K562 (cell line): ENCODE data around the gene SYMPK. TPM values are rescaled to one million over a fixed set of nuclear protein-coding genes. Genes with fewer than 3 reads are reported as not detected.
A peak's percentile ranks its signal among the peaks of the same experiment; 100 is the strongest.

ENCODE experiments used
- ATF7 ChIP-seq: fragments of 450-650 bp; IDR thresholded peaks from 2 replicates; pipeline ENCODE4 v1.7.1; 2014; ENCODE audit warnings: mild to moderate bottlenecking, moderate library complexity
- BCOR ChIP-seq: fragments of 450-650 bp; IDR thresholded peaks from 2 replicates; pipeline ENCODE4 v1.6.1; 2016
- CEBPG ChIP-seq, 3 experiments: fragments of 200-800 bp in 1 of 3; sonication (Bioruptor generic) in 1 of 3; sonication (generic) in 1 of 3; formaldehyde crosslinking in 1 of 3; IDR thresholded peaks in 2 of 3; conservative IDR thresholded peaks in 1 of 3; 2 replicates each; pipeline versions ENCODE4 v1.6.1 to v1.8.0; 2016 to 2022; ENCODE audit warnings: missing compliant biosample characterization in 2 of 3, missing genetic modification characterization in 2 of 3, mild to moderate bottlenecking in 1 of 3, missing genetic modification reagents in 1 of 3
- CHD4 ChIP-seq: fragments of 200-600 bp; sonication (generic); IDR thresholded peaks from 3 replicates; pipeline ENCODE4 v1.6.1; 2012; ENCODE audit warnings: low read depth, mild to moderate bottlenecking, mixed read lengths, low read length, inconsistent platforms; ENCODE audit not compliant: insufficient read depth, insufficient replicate concordance, poor library complexity, severe bottlenecking
- ETV6 ChIP-seq, 3 experiments: fragments of 150-350 bp in 1 of 3; sonication (generic) in 1 of 3; formaldehyde crosslinking in 1 of 3; IDR thresholded peaks; 2 replicates each; pipeline versions ENCODE4 v1.6.1 to v1.8.0; 2014 to 2022; ENCODE audit warnings: borderline replicate concordance in 2 of 3, low read depth in 2 of 3, antibody characterized with exemption in 1 of 3, low read length in 1 of 3, mild to moderate bottlenecking in 1 of 3, missing genetic modification reagents in 1 of 3
- FOXK1 ChIP-seq: sonication (generic); formaldehyde crosslinking; IDR thresholded peaks from 2 replicates; pipeline ENCODE4 v1.8.0; 2022; ENCODE audit warnings: missing genetic modification reagents, mild to moderate bottlenecking, borderline replicate concordance
- HDAC6 ChIP-seq: IDR thresholded peaks from 2 replicates; pipeline ENCODE4 v1.6.1; 2012; ENCODE audit warnings: low read depth, mild to moderate bottlenecking, control low read depth, inconsistent platforms, low read length, moderate library complexity
- IRF9 ChIP-seq: fragments of 450-650 bp; IDR thresholded peaks from 2 replicates; pipeline ENCODE4 v1.6.1; 2016; ENCODE audit warnings: missing biosample characterization, missing genetic modification characterization
- MNT ChIP-seq, 2 experiments: fragments of 450-650 bp; conservative IDR thresholded peaks; 2 replicates each; pipeline ENCODE4 v1.6.1; 2017; ENCODE audit warnings: mild to moderate bottlenecking in 2 of 2, moderate library complexity in 2 of 2
- NBN ChIP-seq: fragments of 450-650 bp; IDR thresholded peaks from 2 replicates; pipeline ENCODE4 v1.6.1; 2016; ENCODE audit warnings: low read depth, mild to moderate bottlenecking
- NEUROD1 ChIP-seq: fragments of 150-350 bp; IDR thresholded peaks from 2 replicates; pipeline ENCODE4 v1.6.1; 2014; ENCODE audit warnings: borderline replicate concordance, low read length, low read depth; ENCODE audit not compliant: partially characterized antibody
- PRDM10 ChIP-seq: fragments of 450-650 bp; IDR thresholded peaks from 2 replicates; pipeline ENCODE4 v1.6.1; 2018; ENCODE audit not compliant: partially characterized antibody
- RNF2 ChIP-seq: sonication (generic); IDR thresholded peaks from 2 replicates; pipeline ENCODE4 v1.6.1; 2016
- TAF1 ChIP-seq: IDR thresholded peaks from 2 replicates; pipeline ENCODE4 v1.6.1; 2011; ENCODE audit warnings: mild to moderate bottlenecking, low read length, moderate library complexity; ENCODE audit not compliant: insufficient read depth, control insufficient read depth, severe bottlenecking; ENCODE audit errors: extremely low read depth
- ZFPM2 ChIP-seq: fragments of 250-450 bp; sonication (Bioruptor Pico); IDR thresholded peaks from 2 replicates; pipeline ENCODE4 v1.5.1; 2022; ENCODE audit warnings: mild to moderate bottlenecking
- ZNF175 ChIP-seq: fragments of 200-800 bp; sonication (Bioruptor generic); IDR thresholded peaks from 2 replicates; pipeline ENCODE4 v1.6.1; 2016; ENCODE audit warnings: low read depth, mild to moderate bottlenecking, missing genetic modification characterization, missing compliant biosample characterization
- ZNF395 ChIP-seq: fragments of 200-800 bp; sonication (Bioruptor generic); IDR thresholded peaks from 2 replicates; pipeline ENCODE4 v1.6.1; 2017; ENCODE audit warnings: missing genetic modification characterization, missing compliant biosample characterization
- ZNF644 ChIP-seq: fragments of 200-800 bp; sonication (Bioruptor generic); IDR thresholded peaks from 2 replicates; pipeline ENCODE4 v1.6.1; 2016; ENCODE audit warnings: low read depth, missing genetic modification characterization, missing compliant biosample characterization
- polyA plus RNA-seq, 8 experiments: library from polyadenylated mRNA; depleted of rRNA in 4 of 8; stranded (reverse) in 5 of 8; unstranded in 3 of 8; fragments of >200 nt; fragmentation: Nextera tagmentation in 2 of 8; fragmentation: Illumina TruSeq in 1 of 8; extraction: Ambion mirVana in 2 of 8; extraction: Trizol in 1 of 8; gene quantifications; 2 replicates each; pipeline versions ENCODE4 v1.2.1 to v1.2.3, GENCODE V29; 2011 to 2014; ENCODE audit warnings: inconsistent platforms in 1 of 8, missing spikeins in 1 of 8
- total RNA-seq, 7 experiments: library from RNA; depleted of rRNA in 6 of 7; stranded (reverse); fragments of >200 nt in 6 of 7; fragmentation: Illumina TruSeq in 2 of 7; extraction: Trizol in 2 of 7; gene quantifications; 2 replicates each; pipeline versions ENCODE4 v1.2.1 to v1.2.3, GENCODE V29; 2011 to 2021; ENCODE audit warnings: low replicate concordance in 1 of 7

Gene SYMPK
- total and polyA plus RNA-seq, 9 of the 15 experiments (the other 6 are each of a cell fraction or from before 2014, with no cell fraction given): 0.73 to 95.5 (median 58.4) TPM

- TF ChIP-seq NBN (0 out of 2 replicates have a peak, but pooled peaks have one; percentile 35), TAF1 (peak; percentile 25), PRDM10 (no peak), ZNF395 (CRISPR knock-in tag) (peak; percentile 52; the same call in 1 of the 2 replicates), BCOR (peak; percentile 71), CHD4 (no peak), HDAC6 (no peak), ETV6 (IDR thresholded peaks at IDR 0.05; ENCODE audit: borderline replicate concordance in 1 of 2, low read depth in 2 of 2, low read length in 1 of 2) (no peak), ETV6 (CRISPR knock-in tag; IDR thresholded peaks at IDR 0.05; ENCODE audit: borderline replicate concordance) (no peak), IRF9 (peak; percentile 53; the same call in 1 of the 2 replicates), FOXK1 (CRISPR knock-in tag) (no peak), ZNF644 (tag) (no peak), NEUROD1 (no peak), ZFPM2 (CRISPR knock-in tag) (no peak), ATF7 (peak; percentile 45), CEBPG (CRISPR knock-in tag; IDR thresholded peaks at IDR 0.05) (0 out of 2 replicates have a peak, but pooled peaks have one; percentile 12), CEBPG (tag; conservative IDR thresholded peaks at IDR 0.05 in 1 of 2, IDR thresholded peaks at IDR 0.05 in 1 of 2) (no peak), MNT (conservative IDR thresholded peaks at IDR 0.05) (peak in 1 of 2 experiments; percentile 40; a peak in 1 of 4 replicates), ZNF175 (0 out of 2 replicates have a peak, but pooled peaks have one; percentile 26), RNF2 (no peak)
These were observed 53.2 kb downstream of the SYMPK start (continued) for GRCh38 chr19:45809643-45810159.
